LoVo (cell line): ENCODE measurements around the gene DUSP5.

Experiments
- DNase-seq: peaks from one replicate; pipeline ENCODE4 v3.0.0-alpha.2; 2016; ENCODE audit warnings: low spot score

DUSP5 gene

DNA sequence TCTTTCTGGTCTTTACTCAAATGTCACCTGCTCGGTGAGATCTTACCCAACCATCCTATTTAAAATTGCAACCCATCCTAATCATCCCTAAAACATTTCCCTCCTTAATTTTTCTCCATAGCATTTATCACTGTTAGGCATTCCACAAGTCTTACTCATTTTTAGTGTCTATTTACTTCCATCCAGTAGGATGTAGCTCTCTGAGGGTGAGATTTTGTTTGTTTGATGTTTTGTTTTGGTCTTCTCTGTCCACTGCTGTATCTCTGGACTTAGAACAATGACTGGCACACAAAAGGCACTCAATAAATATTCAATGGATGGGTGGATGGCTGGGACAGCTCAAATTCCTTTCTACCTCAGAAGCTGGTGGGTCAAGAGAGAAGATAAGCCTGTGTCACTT lies 15.8 kb upstream of the DUSP5 start:
- no peak for DNase-seq

DNA sequence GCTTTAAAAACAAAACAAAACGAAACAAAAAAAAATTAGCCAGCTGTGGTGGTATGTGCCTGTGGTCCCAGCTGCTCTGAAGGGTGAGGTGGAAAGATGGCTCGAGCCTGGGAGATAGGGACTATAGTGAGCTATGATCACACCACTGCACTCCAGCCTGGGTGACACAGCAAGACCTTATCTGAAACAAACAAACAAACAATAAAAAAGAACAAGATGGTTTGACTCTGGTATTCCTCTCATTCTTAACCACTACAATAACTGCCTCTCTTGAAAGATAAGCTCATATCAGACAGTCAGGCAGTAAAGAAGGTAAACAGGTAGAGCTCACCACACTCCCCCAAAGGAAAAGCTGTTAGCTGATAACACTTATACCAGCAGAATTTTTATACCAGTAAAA lies 14.1 kb upstream of the DUSP5 start:
- DNase-seq: peak; percentile 52

DNA sequence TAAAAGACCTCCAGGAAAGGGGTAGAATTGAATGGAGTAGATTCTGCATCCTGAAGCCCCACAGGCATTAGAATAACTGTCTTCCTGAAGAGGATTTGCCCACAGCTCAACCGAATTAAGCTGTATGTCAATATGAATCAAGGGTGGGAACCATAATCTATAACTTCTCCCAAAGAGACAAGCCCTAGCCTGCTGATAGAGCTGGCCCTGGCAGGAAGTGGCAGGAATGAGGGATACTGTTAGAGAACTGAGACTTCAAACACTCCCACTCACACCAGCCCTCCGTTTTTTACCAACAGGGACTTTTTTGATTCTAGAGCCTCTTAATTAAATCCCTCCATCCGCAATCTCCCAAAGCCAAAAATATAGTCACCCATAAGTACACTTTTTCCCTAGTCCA lies 12.2 kb upstream of the DUSP5 start:
- no peak for DNase-seq

DNA sequence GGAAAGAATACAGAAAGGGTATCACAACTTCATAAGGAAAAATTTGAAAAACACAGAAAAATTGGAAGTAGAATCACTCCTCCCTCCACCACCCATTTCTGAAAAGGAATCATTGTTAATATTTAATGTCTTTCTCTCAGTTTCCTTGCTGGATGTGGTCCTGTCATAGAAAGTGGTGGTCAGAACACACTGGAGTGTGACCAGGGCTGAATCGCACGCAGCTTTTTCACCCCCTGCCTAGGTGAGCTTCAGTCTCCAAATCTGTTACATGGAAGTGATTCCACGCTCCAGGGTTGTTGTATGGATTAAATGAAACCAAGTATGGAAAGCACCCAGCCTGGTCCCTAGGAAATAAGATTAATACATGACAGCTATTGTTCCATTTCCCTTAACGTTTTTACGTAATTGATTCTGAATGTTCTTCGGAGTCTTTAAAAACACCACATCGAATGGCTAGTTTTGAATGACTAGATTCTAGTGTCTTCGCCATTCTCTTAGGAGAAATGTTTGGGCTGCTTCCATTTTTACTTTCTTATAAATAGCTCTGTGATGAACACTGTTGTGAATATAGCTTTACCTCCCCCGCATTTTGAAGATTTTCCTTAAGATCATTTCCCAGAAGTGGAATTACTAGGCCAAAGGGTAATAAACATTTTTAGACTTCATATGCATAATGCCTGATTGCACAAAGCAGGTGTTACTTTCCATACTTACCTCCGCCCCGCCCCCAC lies 10.9 kb upstream of the DUSP5 start:
- DNase-seq: no peak

DNA sequence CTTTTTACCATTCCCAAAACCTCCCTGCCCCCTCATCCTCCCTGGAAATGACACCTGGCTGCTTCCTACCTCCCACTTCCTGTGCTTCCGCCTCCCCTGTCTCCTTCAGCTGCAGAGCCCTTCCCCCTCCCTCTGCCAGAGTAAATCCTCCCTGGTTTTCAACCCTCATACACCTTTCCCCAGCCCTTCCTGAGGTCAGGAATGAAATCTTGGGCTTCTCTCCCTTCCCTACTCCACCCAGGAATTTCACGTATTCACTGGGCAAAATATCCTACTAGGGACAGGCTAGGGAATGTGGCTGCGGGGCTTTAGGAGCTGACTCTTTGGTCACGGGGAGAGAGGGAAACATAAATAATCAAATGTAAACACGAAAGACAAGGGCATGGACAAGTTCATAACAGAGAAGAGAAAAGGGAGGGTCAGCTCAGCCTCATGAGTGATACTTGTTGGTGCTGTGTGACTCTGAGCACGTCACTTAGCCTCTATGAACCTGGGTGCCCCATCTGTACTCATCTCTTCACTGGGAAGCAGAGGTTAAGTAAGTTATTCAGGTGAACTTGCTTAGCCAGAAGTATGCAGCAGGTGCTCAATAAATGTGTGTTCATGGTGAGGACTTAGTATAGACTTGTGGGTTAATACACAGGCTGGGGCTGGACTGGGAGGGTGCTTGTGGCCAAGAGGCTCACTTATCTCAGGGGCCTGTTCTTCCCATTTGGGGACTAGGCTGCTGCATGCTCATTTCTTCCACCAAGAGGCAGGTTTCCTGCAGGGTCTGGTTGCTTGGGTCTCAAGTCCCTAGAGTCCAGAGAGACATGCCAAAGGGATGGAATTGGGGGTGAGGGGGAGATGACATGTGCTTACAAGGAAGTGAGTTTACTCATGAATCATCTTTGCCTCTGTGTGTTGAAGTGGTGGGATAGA lies 10.0 kb upstream of the DUSP5 start:
- DNase-seq: no peak

DNA sequence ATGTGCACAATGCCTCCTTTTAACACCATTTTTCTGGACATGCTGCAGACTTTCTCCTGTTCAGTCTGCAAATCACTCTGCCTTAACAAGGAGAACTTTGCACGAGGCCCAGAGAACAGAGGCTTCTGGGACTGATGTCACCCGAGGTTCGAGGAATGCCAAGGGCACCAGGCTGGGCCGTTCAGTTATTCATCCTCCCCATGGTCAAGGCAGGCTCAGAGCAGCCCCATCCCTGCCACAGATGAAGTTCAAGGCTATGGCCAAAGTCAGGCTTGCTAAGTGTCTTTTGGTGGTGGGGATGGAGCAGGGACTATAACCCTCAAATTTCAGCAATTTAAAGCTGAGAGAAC lies 9.4 kb upstream of the DUSP5 start:
- DNase-seq: no peak

DNA sequence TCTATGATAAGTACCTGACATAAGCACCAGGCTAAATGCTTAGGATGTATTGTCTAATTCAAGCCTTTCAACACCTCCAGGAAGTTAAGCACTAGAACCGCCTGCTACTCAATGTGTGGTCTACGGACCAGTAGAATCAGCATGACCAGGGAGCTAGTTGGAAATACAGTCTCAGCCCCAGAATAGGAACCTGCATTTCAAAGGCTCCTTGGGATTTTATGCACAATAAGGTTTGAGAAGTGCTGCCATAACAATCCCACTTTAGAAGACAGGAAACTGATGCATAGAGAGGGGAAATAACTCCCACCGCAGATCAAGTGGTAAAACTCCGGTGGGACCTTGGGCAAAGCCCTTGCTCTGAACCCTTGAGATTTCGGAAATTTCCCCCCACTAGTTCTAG lies 8.8 kb upstream of the DUSP5 start:
- no peak for DNase-seq

DNA sequence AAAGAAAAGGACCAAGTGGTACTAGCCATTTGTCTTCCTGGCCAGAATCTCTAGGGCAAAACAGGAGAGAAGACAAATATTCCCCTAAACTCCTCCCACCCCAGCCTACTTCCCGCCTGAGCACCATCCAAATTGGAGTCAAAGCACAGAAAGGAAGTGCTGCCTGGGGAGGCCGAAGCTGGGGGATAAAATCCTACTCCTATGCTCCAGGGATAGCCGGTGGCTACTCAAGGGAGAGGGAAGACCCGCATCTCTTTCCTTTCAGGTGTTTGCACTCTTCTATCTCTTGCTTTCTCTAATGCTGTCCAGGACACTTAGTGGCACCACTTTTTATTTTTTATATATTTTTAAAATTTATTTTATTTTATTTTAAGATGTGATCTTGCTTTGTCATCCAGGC lies 7.1 kb upstream of the DUSP5 start:
- DNase-seq: no peak

DNA sequence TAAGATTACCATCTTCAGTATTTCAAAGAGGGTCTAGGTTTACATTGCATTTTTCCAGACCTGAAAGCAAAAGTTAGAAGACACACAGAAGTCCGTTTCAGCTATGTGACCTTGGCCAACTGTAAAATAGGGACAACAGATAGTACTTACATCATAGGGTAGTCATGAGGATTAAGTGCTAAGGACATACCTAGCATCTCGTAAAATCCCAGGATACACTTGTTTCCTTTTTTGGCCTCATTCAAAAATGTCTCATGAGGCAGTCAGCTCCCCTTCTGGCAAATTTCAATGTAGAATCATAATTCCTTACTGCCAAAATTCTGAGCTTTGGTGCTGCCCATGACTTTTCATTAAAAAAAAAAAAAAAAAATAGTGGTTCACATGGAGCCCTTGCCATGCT lies 6.4 kb upstream of the DUSP5 start:
- DNase-seq: no peak

DNA sequence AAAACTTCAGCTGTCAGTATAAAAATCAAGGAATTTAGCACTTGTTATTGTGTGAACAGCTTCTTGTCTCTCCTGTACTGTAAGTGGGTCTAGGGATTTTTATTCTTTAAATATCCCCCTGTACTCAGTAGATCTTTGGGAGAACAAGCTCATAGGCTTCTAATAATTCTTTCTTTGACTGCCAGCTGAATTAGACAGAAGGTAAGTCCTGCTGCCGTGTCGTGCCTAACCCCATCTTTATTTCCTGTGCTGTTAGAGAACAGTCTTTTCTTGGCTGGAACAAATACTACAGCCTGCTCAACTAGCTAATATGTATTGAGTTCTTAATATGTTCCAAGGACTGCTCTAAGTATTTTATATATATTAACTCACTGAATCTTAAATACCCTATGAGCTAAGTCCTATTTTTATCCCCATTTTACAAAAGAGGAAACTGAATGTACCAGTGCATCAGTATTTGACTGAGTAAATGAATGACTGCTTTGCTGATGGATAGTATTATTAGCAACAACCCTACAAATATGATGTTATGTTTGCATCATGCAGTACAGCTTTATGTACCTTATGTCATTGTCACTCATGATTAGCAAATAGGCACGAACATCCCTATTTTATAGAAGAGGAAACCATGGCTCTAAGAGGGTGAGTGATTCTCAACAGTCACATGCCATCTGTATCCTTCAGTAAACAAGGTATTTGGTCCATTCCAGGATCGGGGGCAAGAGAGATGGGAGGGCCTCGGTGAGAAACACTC lies 5.5 kb upstream of the DUSP5 start:
- DNase-seq: no peak

DNA sequence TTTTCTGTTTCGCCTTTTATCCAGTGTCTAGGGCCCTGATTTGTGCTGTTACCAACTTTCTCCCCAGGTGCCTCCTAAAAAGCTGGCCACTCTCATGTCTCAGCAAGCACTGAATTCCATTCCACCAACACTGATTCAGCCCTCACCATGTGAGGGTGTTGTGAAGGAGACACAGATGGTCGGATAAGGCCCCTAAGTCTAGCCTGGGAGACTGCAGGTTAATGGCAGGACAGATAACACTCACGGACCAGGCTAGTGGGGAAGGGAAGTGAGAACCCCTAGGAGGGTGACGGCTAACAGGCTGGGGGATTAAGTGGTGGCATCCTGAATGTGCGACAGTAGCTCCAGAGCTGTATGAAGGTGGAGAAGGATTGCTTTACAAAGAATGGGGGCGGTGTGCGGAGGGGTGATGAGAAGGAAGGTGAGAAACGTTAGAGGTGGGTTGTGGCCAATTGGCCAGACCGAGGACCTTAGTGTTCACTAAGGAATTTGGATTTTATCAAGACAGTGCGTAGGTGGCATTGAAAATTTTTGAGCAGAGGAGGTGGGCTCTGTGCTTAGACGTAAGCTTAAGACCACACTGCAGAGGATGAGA lies 3.8 kb upstream of the DUSP5 start:
- no peak for DNase-seq

DNA sequence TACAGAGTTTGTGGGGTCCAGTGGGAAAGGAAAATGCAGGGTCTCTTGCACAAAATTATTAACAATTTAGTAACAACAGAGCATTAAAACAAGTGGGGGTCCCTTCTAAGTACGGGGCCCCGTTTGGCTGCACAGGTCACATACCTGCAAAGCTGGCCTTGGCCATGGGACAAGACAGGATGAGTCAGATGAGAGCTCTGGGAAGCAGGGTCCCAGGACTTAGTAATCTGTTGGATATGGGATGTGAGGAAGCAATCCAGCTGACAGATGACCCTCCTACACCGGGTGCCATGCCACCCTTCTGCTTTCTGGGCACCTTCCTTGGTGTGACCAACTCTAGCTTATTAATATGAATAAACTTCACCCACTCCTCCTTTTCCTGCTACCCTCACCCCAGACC lies 3.2 kb upstream of the DUSP5 start:
- DNase-seq: no peak

DNA sequence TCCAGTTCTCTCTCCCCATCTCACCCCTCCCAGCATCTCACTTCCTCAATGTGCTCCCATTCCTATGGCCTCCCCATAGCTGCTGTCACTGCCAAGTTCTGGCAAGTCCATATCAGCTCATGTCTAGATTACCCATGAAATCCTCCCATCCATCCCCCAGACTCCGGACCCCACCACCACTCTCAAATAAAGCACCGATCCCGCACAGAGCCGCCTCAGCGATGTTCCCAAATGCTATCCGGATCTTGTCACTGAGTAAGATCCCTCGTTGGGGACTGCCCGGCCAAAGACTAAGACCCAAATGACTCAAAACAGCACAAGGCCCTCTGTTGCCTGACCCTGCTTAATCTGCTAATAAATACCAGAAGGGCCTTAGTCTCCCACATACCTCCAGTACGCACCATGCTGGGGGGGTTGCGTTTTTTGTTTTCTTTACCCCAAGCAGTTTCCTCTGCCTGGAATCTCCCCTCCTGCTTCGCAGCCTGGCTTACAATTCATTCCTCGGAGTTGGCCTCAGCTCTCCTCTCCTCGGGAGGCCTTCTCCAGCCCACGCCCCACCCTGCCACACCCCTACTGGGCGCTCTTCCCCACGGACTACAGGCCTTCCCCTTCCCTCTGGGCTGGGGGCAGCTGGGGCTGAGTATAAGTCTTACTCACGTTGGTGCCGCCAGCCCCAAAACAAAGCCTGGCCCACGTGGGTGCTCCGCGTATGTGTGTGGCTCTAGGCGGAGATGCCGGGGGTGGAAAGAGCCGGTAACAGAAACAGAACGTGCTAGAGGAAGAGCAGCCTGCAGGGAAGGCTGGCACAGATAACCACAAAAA lies 1.8 kb upstream of the DUSP5 start:
- DNase-seq: peak; percentile 73

DNA sequence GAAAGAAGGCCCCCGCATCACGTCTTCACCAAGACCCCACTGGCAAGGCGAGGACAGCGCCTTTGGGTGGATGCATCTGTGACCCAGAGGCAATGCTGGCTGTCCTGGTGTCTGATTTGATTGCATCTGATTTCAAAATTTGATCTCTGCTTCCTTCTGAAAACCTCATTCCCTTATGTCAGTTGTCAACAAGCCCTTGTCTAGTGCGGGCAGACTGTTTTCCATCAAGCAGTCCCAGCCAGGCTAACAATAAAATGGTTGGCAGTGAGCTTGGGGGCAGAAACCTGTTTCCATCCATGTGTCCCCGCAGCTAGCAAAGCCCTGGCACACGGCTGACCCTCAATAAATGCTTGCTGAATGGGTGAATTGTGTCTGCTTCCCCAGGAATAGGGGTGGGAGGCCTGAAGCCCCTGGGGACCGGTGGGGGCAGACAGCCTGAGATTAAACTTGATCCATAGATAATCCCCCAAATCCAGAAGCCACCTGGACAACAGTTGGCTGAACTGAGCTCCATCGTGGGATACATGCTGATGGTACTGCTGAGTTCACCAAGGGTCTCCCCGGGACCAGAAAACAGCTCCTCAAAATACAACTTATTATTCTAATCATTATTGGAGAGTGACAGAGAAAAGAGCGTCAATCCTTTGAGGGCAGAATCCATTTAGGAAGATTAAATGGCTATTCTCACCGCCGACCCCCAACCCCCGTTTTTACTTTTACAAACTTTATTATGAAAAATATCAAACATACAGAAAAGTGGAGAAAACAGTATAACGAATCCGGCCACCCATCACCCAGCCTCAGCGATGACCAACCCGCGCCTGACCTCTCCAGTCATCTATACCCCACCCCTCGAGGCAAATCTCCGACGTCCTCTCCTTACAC lies 912 bp upstream of the DUSP5 start:
- DNase-seq: no peak

DNA sequence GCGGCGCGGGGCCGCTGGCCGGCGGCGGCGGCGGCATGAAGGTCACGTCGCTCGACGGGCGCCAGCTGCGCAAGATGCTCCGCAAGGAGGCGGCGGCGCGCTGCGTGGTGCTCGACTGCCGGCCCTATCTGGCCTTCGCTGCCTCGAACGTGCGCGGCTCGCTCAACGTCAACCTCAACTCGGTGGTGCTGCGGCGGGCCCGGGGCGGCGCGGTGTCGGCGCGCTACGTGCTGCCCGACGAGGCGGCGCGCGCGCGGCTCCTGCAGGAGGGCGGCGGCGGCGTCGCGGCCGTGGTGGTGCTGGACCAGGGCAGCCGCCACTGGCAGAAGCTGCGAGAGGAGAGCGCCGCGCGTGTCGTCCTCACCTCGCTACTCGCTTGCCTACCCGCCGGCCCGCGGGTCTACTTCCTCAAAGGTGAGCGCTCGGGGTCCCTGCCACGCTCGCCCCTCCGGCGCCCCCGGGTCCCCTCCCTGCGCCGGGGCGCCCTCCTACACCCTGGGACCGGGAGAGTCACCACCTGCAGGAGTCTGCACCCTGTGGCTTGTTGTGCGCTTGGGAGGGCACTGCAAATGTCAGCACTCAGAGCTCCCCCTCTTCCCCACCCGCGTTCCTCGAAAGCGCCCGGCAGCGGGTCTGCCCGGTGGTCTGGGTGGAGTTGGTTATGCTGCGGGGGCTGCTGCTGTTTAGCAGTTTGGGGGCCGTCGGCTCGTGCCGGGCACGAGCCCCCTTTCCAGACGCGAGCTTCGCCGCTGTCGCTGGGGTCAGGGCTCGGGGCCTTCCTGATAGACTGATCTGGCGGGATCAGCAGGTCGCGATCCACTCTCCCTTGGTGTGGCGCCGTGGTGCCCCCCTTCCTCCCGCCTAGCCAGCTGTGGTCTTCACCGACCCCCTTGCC lies 627 bp downstream of the DUSP5 start:
- no peak for DNase-seq

DNA sequence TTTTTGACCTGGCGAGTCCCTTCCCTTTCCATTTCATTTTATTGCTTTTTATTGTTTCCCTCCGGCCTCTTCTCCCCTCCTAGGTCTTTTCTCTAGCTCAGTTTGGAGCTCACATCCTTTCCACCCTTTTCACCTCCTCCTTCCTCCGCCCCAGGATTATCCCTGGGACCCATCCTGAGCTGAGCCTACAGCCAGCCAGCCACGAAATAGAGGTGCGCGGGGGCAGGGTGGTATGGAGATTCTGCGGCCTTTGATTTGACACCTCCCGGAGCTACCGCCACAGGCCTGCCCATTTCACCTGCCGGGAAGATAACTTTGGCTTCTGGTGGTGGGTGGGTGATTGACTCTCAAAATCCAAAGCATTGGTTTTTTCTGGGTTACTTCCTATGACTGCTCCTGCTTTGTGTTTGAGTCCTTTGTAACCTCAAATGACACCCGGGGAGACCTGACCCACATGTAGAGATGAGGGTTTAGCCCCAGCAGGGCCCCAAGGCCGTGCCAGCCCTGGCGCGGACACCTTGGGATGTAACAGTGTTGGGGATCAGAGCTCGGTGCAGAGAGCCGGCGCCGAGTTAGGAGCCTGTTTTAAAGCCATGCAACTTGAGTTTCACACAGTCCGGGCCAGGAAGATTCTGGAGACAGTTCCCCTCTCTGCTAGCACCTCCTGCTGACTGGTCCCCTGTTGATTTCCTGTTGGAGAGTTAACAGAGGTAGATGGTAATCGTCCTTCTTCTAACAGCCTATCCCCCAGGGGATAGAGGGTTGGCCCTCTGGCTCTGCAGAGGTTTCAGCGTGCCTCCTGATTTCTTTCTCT lies 1.5 kb downstream of the DUSP5 start:
- no peak for DNase-seq

DNA sequence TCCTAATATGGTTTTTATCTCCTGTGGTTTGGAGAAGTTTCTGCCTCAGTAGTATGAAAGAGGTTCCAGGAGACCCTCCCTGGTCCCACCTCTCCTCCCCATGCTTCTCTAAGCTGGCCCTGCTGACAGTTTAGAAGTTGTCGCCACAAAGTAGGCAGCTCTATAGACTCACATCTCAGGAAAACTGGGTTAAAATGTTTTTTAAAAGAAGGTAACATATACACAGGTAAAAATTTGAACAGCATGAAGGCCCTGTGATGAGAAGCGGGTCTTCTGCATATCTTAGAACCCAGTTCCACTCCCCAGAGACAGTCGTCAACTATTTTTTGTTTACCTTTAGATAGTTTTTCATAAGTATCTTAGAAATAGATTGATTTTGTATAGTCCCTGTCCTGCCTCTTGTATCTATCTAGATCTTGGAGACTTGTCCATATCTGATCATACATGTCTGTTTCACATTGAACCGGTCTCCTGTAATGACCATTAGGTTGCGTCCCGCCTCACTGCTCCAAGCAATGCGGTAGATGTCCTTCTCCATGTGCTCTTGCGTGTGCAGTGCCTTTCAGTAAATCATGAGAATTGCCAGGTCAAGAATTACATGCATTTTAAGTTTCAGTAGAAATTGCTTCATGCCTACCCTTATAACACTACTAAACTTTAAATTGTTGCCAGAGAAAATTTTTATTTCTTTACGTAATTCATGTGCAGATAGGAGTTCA lies 2.2 kb downstream of the DUSP5 start:
- no peak for DNase-seq

DNA sequence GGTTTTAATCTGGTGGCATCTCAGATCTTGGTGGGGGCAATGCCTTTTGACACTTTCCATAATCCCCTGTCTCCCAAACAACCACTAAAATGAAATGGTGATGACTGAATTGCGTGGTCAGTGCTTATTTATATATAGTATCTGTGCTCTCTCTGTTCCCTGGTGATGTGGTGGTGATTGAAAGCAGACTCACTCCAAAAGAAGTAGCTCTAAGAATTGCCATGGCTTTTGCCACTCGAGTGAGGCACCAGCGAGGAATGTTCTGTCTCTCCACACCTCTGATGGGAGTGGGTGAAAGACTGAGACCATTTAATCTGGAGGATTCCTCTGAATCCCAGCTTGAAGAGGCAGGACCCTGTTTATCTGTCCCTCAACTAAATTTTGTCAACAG lies 2.8 kb downstream of the DUSP5 start:
- DNase-seq: no peak
